DMS53 treated with DMSO at 0.1 percent for 48 hours (cell line): Measurements from ENCODE around the gene TYROBP.
"Not testable (repeated sequence)": the region's sequence is repeated elsewhere in the genome, so short reads cannot be mapped to it uniquely, and the experiment has no call there.

Experiments used
- DNase-seq: peaks from one replicate; lab custom pipeline; 2025; ENCODE audit not compliant: unreplicated experiment; lab: John Stamatoyannopoulos, UW

TYROBP gene

DNA sequence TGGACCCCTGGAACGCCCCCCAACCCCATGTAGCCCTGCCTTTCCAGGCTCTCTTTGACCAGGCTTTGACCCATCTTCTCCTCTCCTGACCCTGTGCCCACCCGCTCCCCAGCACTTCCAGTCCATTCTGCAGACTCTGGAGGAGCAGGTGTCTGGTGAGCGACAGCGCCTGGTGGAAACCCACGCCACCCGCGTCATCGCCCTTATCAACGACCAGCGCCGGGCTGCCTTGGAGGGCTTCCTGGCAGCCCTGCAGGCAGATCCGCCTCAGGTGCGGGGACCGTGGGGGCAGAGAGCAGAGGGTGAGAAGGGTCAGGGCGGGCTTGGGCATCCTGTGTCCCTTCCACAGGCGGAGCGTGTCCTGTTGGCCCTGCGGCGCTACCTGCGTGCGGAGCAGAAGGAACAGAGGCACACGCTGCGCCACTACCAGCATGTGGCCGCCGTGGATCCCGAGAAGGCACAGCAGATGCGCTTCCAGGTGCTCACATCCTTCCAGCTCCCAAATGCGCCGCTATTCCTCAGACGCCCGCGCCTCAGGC is 33.6 kb downstream of the TYROBP start:
- no peak for DNase-seq

DNA sequence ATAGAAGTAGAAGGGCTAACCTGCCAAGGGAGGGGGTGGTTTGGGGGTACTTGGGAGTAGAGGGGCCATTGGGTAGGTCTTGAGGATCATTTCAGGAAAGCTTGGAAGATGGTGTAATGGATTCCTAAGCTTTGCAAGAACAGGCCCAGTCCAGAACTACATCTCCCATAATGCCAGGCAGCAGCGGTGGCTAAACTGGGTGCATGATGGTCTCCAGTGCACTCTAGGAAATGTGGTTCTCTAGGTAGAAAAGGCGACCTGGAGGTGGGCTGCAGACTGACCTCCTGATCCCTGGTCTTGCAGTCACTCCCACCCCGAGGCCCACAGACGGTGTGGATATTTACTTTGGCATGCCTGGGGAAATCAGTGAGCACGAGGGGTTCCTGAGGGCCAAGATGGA is 35.9 kb downstream of the TYROBP start:
- DNase-seq, result no peak

DNA sequence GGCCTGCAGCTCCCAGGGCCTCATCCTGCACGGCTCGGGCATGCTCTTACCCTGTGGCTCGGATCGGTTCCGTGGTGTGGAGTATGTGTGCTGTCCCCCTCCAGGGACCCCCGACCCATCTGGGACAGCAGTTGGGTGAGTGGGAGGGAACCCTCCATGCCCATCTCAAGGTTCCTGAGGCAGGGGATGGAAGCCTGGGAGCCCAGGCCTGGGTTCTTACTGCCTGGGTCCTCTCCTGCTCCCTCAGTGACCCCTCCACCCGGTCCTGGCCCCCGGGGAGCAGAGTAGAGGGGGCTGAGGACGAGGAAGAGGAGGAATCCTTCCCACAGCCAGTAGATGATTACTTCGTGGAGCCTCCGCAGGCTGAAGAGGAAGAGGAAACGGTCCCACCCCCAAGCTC is 36.5 kb downstream of the TYROBP start:
- DNase-seq, result no peak

DNA sequence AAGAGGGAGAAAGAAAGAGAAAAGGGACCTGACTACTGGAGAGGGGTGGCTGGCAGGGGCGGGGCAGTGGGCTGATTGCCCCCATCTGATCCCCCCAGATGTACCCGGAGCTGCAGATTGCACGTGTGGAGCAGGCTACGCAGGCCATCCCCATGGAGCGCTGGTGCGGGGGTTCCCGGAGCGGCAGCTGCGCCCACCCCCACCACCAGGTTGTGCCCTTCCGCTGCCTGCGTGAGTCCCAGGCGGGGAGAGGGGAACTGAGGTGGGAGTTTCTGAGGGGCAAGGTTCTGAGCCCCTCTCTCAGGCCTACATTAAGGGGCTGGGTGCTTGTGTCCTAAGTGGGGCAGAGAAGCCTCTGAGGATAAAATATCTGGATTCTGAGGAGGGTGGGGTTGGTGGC is 37.3 kb downstream of the TYROBP start:
- no peak for DNase-seq

DNA sequence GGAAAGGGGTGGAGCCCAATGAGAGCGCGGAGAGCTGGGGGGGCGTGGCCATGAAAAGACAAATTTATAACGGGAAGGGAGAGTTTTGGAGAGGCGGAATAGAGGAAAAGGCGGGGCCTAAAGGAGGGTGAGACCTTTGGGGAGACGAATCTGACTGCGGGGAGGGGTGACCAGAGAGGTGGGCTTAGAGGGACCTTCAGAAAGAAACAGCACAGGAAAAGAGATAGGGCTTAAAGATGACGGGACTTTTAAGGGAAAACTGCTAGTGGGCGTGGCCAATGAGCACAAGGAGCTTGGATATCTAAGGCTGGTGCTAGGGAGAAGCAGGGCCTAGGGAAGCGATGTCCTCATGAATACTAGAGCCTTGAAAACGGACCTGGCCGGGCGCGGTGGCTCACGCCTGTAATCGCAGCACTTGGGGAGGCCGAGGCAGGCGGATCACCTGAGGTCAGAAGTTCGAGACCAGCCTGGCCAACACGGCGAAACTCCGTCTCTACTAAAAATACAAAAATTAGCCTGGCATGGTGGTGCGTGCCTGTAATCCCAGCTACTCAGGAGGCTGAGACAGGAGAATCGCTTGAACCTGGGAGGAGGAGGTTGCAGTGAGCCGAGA is 37.9 kb downstream of the TYROBP start:
- not testable (repeated sequence) for DNase-seq

DNA sequence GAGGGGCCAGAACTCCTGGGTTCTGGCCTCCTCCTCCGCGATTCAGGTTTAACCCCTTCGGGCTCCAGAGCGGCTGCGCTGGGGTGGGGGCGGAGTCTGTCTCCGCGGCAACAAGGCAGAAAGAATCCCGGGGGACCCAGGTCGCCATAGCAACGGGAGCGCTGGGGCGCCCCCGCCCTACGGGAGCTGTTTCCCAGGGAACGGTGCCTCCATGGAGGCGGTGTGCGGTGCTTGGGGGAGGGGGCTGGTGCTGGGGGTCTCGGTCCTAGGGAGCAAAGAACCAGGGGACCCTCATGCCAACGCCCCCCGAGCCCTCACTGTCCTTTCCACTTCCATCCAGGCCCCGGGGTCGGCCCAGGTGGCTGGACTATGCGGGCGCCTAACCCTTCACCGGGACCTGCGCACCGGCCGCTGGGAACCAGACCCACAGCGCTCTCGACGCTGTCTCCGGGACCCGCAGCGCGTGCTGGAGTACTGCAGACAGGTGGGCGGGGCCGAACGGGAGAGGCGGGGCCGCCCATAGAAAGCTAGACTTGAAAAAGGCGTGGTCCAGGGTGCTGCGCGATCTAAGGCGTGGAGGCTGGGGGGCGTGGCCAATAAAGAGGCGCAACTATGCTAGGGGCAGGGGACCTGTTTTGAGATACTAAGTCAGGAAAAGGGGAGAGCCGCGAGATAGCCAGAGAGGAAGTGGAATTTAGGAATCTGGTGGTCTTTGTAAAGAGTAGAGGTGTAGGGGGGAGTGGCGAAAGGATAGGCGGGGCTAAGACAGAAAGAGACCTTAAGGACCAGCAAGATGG is 38.6 kb downstream of the TYROBP start:
- DNase-seq, result peak; percentile 95

DNA sequence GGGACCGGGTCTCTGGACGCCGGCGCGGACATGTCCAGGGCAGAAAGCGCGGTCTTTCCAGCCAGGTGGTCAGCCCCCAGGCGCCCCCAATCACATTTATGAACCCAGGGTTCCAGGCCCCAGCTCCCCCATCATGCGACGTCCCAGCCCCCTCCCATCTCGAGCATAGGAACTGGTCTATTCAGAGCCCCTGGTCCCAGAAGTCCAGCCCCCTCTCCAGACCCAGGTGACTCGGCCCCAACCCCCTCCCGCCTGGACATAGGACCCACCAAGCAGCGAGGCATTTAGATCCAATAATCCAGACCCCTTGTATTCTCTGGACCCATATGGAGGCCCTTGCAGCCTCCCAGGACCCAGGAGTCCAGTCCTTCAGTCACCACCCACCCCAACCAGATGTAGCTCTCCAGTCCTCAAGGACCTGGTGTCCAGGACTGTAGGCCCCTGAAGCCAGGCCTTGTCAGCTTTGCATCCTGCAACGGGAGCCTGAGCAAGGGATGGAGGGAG is 39.2 kb downstream of the TYROBP start:
- DNase-seq, result peak; percentile 57

DNA sequence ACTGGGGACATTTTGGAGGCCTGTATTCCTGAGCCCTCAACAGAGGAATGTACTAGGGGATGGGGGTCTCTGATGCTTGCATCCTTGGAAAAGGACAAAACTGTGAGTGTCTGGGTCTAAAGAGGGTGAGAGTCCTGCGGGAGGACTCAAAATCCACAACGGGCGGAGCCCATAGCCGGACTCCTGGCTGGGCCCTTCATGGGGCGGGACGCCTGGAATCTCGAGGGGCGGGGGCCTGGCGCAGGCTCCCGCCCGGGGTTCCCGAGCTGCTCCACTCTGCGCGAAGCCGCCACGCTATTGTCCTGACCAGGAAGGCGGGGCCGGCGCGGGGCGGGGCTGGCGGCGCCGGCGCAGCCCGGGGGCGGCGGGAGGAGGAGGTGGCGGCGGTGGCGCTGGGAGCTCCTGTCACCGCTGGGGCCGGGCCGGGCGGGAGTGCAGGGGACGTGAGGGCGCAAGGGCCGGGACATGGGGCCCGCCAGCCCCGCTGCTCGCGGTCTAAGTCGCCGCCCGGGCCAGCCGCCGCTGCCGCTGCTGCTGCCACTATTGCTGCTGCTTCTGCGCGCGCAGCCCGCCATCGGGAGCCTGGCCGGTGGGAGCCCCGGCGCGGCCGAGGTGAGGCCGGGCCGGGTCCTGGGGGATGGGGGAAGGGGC is 39.8 kb downstream of the TYROBP start, which contains the start of gene APLP1:
Gene APLP1 (plus strand): TSS at position 403 of the 651 bp plus-strand sequence. CDS start 63 bp downstream, at position 466.
- DNase-seq, result peak; percentile 79

DNA sequence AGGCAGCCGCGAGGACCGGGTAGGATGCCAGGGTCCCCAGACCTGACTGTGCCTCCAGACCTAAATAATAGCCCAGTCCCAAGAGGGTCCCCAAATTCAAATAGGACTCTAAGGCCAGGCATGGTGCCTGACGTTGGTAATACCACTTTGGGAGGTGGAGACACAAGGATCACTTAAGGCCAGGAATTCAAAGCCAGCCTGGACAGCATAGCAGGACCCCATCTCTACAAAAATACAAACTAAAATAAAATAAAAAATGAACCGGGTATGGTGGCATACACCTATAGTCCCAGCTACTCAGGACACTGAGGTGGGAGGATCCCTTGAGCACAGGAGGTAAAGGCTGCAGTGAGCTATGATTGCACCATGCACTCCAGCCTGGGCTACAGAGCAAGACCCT is 45.1 kb downstream of the TYROBP start:
- no peak for DNase-seq

DNA sequence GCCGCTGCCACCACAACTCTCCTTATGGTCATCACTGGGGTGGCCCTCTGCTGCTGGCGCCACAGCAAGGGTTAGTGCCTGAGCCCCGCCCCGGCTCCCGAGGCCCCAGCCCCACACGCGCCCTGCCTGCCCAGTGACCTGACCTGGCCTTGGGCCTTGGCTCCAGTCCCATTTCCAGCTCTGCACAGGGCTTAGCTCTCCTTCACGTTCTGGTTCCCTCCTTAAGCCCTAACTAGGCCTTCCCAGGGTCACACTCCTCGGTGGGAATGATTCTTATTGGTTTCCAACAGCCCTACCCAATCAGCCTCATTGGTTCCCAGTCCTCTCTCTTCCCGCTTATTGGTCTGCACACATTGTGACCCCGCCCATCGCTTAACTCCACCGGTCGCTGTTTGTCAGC is 45.6 kb downstream of the TYROBP start:
- no peak for DNase-seq

DNA sequence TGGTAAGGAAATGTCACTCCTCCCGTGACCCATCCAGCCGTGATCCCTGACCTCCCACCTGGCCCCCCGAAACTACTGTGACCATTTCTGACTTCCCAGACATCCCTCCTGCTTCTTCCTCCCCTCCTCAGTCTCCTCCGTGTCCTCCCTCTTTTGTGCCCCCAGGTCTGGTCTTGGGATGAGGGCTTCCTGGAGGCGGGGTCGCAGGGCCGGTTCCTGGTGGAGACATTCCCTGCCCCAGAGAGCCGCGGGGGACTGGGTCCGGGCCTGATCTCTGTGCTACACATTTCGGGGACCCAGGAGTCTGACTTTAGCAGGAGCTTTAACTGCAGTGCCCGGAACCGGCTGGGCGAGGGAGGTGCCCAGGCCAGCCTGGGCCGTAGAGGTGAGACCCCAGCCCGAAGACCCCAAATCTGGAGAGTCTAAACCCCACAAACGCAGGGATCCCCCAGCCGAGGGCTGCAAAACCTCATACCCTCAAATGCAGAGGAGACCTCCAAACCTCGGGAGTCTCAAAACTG is 46.4 kb downstream of the TYROBP start:
- no peak for DNase-seq

DNA sequence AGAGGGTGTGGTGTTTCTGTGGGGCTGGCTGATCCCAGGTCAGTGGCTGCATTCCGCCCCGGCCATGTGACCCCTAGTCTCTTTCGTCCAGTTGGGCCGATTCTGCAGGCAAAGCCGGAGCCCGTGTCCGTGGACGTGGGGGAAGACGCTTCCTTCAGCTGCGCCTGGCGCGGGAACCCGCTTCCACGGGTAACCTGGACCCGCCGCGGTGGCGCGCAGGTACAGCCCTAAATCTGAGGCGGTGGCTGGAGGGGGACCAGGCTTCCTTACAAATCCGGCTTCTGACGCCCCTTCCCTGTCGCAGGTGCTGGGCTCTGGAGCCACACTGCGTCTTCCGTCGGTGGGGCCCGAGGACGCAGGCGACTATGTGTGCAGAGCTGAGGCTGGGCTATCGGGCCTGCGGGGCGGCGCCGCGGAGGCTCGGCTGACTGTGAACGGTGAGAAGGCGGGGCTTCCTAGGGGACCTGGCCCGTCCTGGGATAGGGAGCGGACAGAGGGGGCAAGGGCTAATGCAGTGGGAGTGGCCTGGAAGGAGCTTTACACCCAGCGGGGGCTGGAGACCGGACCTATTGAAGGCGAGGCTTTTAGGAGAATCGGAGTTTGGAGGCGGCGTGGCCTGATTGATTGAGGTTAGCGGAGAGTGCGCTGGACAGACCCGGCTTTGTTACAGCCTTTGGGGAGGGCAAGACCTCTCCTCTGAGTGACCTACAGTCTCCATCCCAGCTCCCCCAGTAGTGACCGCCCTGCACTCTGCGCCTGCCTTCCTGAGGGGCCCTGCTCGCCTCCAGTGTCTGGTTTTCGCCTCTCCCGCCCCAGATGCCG is 47.1 kb downstream of the TYROBP start:
- DNase-seq, result peak; percentile 62

DNA sequence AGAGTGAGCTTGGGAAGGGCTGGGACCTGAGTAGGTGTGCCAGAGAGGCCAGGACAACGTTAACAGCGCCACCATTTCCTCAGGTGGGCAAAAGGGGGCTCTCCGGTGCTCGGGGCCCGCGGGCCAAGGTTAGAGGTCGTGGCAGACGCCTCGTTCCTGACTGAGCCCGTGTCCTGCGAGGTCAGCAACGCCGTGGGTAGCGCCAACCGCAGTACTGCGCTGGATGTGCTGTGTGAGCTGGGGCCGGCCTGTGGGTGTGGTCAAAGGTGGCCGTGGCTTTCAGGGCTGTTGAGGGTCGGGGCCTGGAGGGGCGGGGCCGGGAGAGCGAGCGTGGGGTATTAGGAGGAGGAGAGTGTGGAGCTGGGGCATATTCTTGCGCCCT is 47.7 kb downstream of the TYROBP start:
- no peak for DNase-seq

DNA sequence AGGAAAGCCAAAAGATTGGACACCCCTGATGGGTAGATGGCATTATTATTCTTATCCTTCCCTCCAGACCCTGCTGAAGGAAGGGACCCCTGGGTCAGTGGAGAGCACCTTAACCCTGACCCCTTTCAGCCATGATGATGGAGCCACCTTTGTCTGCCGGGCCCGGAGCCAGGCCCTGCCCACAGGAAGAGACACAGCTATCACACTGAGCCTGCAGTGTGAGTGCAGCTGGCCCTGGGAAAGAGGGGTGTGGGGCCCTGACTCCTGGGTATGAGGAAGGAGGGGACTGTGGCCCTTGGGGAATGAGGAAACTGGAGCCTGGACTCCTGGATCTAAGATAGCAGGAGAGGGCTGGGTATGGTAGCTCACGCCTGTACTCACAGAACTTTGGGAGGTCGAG is 48.7 kb downstream of the TYROBP start:
- no peak for DNase-seq

DNA sequence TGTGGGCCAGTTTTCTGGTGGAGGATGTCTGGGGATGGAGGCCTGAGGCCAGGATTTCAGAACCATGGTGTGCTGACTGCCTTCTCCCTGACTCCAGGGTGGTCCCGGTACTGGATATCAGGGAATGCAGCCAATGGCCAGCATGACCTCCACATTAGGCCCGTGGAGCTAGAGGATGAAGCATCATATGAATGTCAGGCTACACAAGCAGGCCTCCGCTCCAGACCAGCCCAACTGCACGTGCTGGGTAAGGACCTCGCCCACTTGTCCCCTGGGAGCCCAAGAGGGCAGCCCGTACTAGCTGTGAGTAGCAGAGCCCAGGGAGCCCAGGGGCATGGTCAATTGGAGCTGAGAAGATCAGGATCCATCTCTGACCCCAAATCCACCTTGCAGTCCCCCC is 49.8 kb downstream of the TYROBP start:
- DNase-seq, result no peak

DNA sequence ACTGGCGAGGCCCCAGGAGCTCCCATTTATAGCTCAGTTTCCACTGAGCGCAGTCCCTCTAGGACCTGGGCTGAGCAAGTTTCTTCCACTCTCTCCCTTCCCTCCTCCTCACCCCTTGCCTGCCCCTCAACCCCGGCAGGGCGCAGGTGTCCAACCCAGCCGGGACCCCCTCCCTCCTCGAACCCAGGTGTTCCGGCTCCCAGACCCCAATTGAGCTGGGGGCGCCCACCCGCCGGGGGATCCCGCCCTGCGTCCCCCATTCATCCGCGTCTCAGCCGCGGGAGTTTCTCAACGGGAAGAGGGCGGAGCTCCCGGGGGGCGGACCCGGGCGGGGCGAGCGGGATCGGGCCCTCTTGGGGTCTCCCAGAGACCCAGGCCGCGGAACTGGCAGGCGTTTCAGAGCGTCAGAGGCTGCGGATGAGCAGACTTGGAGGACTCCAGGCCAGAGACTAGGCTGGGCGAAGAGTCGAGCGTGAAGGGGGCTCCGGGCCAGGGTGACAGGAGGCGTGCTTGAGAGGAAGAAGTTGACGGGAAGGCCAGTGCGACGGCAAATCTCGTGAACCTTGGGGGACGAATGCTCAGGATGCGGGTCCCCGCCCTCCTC is 51.4 kb downstream of the TYROBP start, which contains the start of gene KIRREL2:
Gene KIRREL2 (plus strand): TSS at position 366 of the 604 bp plus-strand sequence. CDS start 209 bp downstream, at position 575.
- no peak for DNase-seq
